ENCODE data around the gene MRPL54.

GRCh38 chr19:3760871-3761361 is 1.6 kb upstream of the MRPL54 start:
- no peak for TF ChIP-seq CTCF (IDR thresholded peaks at IDR 0.05 in 4 of 5, conservative IDR thresholded peaks at IDR 0.05 in 1 of 5)
- no peak for TF ChIP-seq POLR2A (IDR thresholded peaks at IDR 0.05)
